Type B pancreatic cell (in vitro differentiated cells): ENCODE measurements around the gene KCNJ3. TPM values are rescaled to one million over a fixed set of nuclear protein-coding genes. Genes with fewer than 3 reads are reported as not detected.

ENCODE experiments used
- DNase-seq: peaks from one replicate; pipeline ENCODE4 v3.0.0; 2021; ENCODE audit warnings: mixed read lengths; ENCODE audit not compliant: unreplicated experiment; ENCODE audit errors: extremely low spot score
- H3K27ac Mint-ChIP-seq: 2 replicates; pipeline ENCODE4 v1.8.0; 2021; ENCODE audit warnings: mild to moderate bottlenecking, mixed read lengths
- H3K27me3 Mint-ChIP-seq: 2 replicates; pipeline ENCODE4 v1.8.0; 2021; ENCODE audit warnings: mixed read lengths
- H3K36me3 Mint-ChIP-seq: 2 replicates; pipeline ENCODE4 v1.8.0; 2021; ENCODE audit warnings: mixed read lengths
- H3K4me1 Mint-ChIP-seq: one replicate; pipeline ENCODE4 v1.8.0; 2021; ENCODE audit warnings: mixed read lengths; ENCODE audit not compliant: unreplicated experiment
- H3K4me3 Mint-ChIP-seq: 2 replicates; pipeline ENCODE4 v1.8.0; 2021; ENCODE audit warnings: mild to moderate bottlenecking, mixed read lengths
- H3K9me3 Mint-ChIP-seq: 2 replicates; pipeline ENCODE4 v1.8.0; 2021; ENCODE audit warnings: mixed read lengths
- CTCF ChIP-seq: fragments of 200-600 bp; sonication (generic); conservative IDR thresholded peaks from 2 replicates; pipeline ENCODE4 v1.5.0; 2021; ENCODE audit warnings: antibody characterized with exemption, mild to moderate bottlenecking
- total RNA-seq: library from RNA; stranded (reverse); gene quantifications from 2 replicates; pipeline ENCODE4 v1.2.1, GENCODE V29; 2021; ENCODE audit warnings: low replicate concordance

KCNJ3 gene
- total RNA-seq, 1 donor from 2014 or later, result 6.0 TPM

DNA sequence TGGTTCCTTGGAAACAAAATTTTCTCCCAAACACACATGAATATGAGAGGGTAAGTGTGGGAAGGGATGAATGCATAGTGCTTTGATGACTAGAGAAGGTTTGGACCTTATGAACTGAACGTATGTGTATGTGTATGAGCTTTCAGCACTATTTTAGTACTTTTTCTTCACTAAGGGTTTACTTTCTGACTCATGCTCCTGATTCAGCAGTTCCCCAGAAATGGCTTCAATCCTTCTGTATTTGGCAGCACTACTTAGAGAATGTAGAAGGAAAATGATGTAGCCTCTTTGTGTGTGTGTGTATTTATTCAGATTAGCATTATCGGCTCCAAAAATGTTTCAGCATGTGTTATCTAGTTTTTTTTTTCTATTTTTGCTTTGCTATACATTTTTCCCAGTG is 22.2 kb downstream of the KCNJ3 start:
- DNase-seq, result no peak
- Mint-ChIP-seq H3K4me1 (no peaks in the 10 kb centered on the region), H3K9me3 (no peaks in the 10 kb centered on the region), H3K4me3 (no peak overlapping the region), H3K27ac (no peak overlapping the region), H3K27me3 (no peaks in the 10 kb centered on the region), H3K36me3 (no peaks in the 10 kb centered on the region)
- TF ChIP-seq CTCF, result no peak

DNA sequence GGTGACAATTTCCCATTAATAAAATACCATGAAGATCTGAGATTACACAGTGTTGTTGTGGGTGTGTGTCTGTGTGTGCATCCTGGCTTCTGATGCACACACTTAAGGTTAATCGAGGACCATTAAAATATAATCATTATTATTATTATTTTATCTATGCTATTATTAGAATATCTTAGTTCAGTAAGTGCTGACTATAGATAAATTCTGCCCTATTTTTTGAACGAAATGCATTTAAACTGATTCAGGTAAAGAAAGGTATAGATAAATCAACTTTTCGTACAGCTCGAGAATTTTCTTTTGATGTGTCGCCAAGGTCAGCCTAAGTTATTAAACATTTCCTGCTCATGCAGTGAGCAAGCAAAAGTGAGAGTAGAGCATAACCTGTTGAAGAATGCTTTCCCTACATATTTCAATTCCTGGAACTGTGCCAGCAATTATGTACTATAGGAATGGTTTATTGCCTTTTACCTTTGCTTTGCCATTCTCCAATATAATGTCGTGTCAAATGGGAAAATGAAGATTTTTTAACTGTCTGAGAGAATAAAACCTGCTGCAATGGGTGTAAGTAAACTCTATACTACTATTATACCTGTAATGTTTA is 25.8 kb downstream of the KCNJ3 start:
- no peaks in the 10 kb centered on the region for H3K9me3 Mint-ChIP-seq
- no peaks in the 10 kb centered on the region for H3K36me3 Mint-ChIP-seq
- no peaks in the 10 kb centered on the region for H3K4me1 Mint-ChIP-seq
- no peaks in the 10 kb centered on the region for H3K27me3 Mint-ChIP-seq
- no peak overlapping the region for H3K27ac Mint-ChIP-seq
- no peak overlapping the region for H3K4me3 Mint-ChIP-seq
- DNase-seq, result no peak
- no peak for TF ChIP-seq CTCF

DNA sequence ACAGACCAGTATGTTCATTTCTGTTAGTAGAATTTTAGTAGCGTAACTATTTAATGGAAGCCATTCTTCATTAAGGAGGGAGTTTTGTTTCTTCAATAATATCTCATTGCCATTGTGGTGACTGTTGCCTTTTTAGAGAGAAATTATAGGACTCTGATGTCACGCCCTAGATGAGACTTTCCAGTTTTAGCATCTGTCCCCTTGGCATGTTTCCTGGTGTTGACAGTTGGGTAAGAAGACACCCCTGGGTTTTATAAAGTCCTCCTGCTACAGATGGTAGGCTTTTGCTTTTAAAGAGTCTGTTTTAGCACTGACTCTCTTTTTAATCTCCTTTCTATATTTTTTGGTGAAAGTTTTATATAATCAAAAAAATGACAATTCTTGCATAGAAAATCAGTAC is 41.9 kb downstream of the KCNJ3 start:
- no peak for TF ChIP-seq CTCF
- DNase-seq, result no peak

GRCh38 chr2:154758871-154759270 is 60.4 kb downstream of the KCNJ3 start:
- no peaks in the 10 kb centered on the region for H3K9me3 Mint-ChIP-seq
- no peak overlapping the region for H3K4me3 Mint-ChIP-seq
- no peaks in the 10 kb centered on the region for H3K4me1 Mint-ChIP-seq
- no peak for DNase-seq
- H3K27ac Mint-ChIP-seq, result no peak overlapping the region
- no peaks in the 10 kb centered on the region for H3K27me3 Mint-ChIP-seq
- no peak for TF ChIP-seq CTCF
- H3K36me3 Mint-ChIP-seq, result no peaks in the 10 kb centered on the region

More for the DNA sequence above, 41.9 kb downstream of the KCNJ3 start:
- no peak overlapping the region for H3K27ac Mint-ChIP-seq
- H3K4me3 Mint-ChIP-seq, result no peak overlapping the region
- peaks cover 3% of the 10 kb centered on the region for H3K27me3 Mint-ChIP-seq
- no peaks in the 10 kb centered on the region for H3K4me1 Mint-ChIP-seq
- H3K9me3 Mint-ChIP-seq, result no peaks in the 10 kb centered on the region
- H3K36me3 Mint-ChIP-seq, result no peaks in the 10 kb centered on the region

- no peak for DNase-seq
- Mint-ChIP-seq H3K9me3 (no peaks in the 10 kb centered on the region), H3K4me3 (no peak overlapping the region), H3K4me1 (no peaks in the 10 kb centered on the region), H3K27me3 (no peaks in the 10 kb centered on the region), H3K27ac (no peak overlapping the region), H3K36me3 (no peaks in the 10 kb centered on the region)
- no peak for TF ChIP-seq CTCF
Observed at GRCh38 chr2:154762638-154763037, 64.1 kb downstream of the KCNJ3 start.
